Hepatic stellate cell (primary cell): ENCODE measurements around the gene CORIN.
"Not testable (repeated sequence)": the region's sequence is repeated elsewhere in the genome, so short reads cannot be mapped to it uniquely, and the experiment has no call there.

Experiments
- DNase-seq: peaks from one replicate; pipeline ENCODE4 v3.0.0; 2011; ENCODE audit warnings: low spot score

The CORIN gene

DNA sequence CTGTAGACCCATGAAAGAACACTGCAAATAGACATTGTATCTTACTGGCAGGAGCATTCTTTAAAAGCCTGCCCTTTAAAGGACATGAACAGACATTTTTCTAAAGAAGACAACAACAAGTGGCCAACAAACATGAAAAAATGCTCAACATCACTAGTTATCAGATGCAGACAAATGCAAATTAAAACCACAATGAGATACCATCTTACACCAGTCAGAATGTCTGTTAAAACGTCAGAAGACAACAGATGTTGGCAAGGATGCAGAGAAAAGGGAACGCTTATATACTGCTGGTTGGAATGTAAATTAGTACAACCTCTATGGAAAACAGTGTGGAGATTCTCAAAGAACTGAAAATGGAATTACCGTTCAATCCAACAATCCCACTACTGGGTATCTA lies 275.6 kb downstream of the CORIN start:
- no peak for DNase-seq

DNA sequence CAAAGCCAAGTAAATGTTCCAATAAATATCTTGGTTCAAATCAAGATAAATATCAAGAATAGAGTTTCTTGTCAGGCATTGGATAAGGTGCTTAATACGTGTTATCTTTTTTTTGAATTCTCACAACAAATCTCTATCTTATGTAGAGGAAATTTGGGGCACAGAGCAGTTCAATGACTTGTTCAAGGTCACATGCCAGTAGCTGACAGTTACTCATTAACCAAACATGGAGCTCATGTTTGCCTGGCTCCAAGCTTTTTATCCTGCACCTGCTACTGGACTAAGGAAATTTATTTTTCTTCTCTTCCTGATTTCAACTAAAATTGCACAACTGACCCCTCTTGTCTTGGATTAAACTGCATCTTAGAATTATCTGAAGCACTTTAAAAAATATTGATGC lies 276.5 kb downstream of the CORIN start:
- no peak for DNase-seq

DNA sequence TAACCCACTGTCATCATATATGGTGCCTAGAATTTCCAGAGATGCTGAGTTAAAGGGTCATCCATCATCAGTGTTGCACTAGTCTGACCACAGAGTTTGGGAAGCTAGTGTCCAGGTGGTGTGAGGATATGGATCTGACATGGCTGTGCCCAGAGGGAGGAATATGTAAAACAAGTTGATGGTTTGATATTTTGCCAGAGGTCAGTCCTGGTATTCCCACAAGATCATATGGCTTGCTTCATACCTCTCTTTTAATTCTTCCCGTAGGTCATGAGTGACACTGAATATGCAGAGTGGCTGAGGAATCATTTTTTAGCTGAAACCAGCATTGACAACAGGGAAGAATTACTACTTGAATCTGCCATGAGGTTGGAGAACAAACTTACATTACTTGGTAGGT lies 277.2 kb downstream of the CORIN start:
- DNase-seq = no peak

DNA sequence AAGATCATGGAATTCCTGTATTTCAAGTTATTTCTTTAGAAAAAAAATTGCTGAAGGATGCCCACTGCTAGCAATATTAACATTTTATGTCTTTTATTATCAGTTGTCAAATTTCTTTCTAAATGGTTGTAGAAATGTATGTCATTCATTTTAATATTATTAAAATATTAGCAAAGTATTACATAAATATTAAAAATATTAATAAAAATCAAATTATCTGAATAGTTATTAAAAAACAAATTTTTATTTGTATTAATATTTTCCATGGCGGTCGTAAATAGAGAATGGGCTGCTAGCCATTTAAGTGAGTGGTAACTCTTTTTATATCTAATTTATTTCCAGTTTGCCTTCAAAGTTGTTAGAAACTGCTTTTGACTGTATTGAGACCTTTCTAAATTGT lies 280.6 kb downstream of the CORIN start:
- DNase-seq = no peak

GRCh38 chr4:47555920-47556319 lies 281.9 kb downstream of the CORIN start:
- DNase-seq = not testable (repeated sequence)

DNA sequence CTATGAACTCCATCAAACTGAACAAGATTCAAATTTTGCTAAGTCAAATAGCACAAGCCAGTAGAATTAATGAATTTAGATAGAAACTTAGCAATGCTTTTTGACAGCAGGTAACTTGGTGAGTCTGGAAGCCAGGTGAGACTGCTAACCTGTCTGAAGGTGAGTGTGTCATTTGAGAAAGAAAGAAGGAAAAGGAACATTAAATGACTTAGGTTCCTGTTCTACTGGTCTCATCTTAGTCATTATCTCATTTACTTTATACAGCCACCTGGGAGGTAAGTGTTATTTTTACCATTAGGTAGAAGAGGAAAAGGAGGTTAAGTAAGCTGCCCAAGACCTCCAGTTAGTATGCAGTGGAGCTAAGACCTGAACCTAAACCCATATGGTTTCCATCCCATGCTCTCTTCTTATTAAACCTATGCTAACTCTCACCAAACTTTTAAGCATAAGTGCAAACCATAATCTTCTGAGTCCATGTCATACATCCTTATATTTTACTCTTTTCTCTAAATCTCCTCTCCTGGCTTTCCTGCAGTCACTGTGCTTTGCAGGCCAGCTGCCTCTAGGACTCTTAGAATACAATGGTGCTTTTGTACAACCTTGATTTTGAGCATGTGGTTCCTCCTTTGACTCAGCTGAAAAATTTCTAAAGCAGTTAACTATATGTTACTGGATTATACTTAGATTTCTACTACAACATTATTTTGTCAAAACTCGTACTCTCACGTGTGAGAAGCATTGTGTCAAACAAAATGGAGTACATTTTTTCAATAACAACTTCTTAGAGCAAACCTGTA lies 284.3 kb downstream of the CORIN start:
- no peak for DNase-seq

GRCh38 chr4:47551682-47552081 lies 286.2 kb downstream of the CORIN start:
- DNase-seq = no peak

GRCh38 chr4:47550899-47551548 lies 286.8 kb downstream of the CORIN start:
- DNase-seq = no peak

DNA sequence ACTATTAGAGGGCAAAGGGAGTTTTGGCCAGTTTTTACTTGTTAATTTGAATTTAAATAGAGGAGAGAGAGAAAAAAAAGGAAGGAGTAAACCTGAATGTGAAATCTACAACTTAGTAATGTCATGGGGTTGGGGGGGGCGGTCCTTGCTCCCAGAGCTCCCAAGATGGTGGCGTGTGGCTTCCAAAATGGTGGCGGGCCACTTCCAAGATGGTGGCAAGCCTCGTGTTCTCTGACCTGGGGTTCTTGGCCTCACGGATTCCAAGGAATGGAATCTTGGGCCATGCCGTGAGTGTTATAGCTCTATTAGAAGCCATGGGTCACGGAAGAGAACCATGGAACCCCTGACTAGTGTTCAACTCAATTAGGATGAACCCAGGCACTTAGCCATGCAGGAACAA lies 287.5 kb downstream of the CORIN start:
- not testable (repeated sequence) for DNase-seq
